GM18951 (cell line): Measurements from ENCODE around the gene PSEN1.
"Not testable (repeated sequence)": the region's sequence is repeated elsewhere in the genome, so short reads cannot be mapped to it uniquely, and the experiment has no call there.

Experiments
- POLR2A ChIP-seq: IDR thresholded peaks from 4 replicates; pipeline ENCODE4 v1.6.1; 2011; ENCODE audit warnings: mild to moderate bottlenecking; ENCODE audit not compliant: insufficient read length, insufficient read depth; ENCODE audit errors: extremely low read depth
- in situ Hi-C: fragments of 300-500 bp; cut with MboI; formaldehyde crosslinking; loops from one replicate; pipeline ENCODE4 v1.12.0; 2022; ENCODE audit warnings: low sequenced_read_pairs, mixed read lengths, inconsistent platforms; ENCODE audit not compliant: unreplicated experiment

The PSEN1 gene

GRCh38 chr14:73170686-73171085, 34.4 kb downstream of the PSEN1 start:
- in situ Hi-C loops: no loop called here
- TF ChIP-seq POLR2A: no peak

- TF ChIP-seq POLR2A: no peak
- in situ Hi-C loops: no loop called here
Measured at GRCh38 chr14:73172500-73172899, 36.2 kb downstream of the PSEN1 start.

GRCh38 chr14:73173092-73173735, 36.9 kb downstream of the PSEN1 start:
- in situ Hi-C loops: no loop called here
- no peak for TF ChIP-seq POLR2A

- in situ Hi-C loops: no loop called here
- no peak for TF ChIP-seq POLR2A
Measured at GRCh38 chr14:73176685-73177084, 40.4 kb downstream of the PSEN1 start.

- in situ Hi-C loops: no loop called here
- TF ChIP-seq POLR2A: no peak
Measured at GRCh38 chr14:73180385-73180805, 44.1 kb downstream of the PSEN1 start.

GRCh38 chr14:73180969-73181368, 44.7 kb downstream of the PSEN1 start:
- in situ Hi-C loops: not testable (repeated sequence)

GRCh38 chr14:73188501-73188911, 52.2 kb downstream of the PSEN1 start:
- in situ Hi-C loops: no loop called here
- TF ChIP-seq POLR2A: no peak

- in situ Hi-C loops: no loop called here
- TF ChIP-seq POLR2A: no peak
Measured at GRCh38 chr14:73189651-73190050, 53.3 kb downstream of the PSEN1 start.

GRCh38 chr14:73191441-73191840, 55.1 kb downstream of the PSEN1 start:
- in situ Hi-C loops: no loop called here
- TF ChIP-seq POLR2A: no peak

- in situ Hi-C loops: not testable (repeated sequence)
Measured at GRCh38 chr14:73194306-73194705, 58.0 kb downstream of the PSEN1 start.

- in situ Hi-C loops: no loop called here
Measured at GRCh38 chr14:73198253-73198652, 61.9 kb downstream of the PSEN1 start.

GRCh38 chr14:73203527-73203926, 67.2 kb downstream of the PSEN1 start:
- in situ Hi-C loops: no loop called here
- no peak for TF ChIP-seq POLR2A

More at GRCh38 chr14:73198253-73198652, 61.9 kb downstream of the PSEN1 start:
- TF ChIP-seq POLR2A: no peak

- in situ Hi-C loops: no loop called here
- TF ChIP-seq POLR2A: no peak
Measured at GRCh38 chr14:73207615-73208014, 71.3 kb downstream of the PSEN1 start.

- in situ Hi-C loops: no loop called here
- no peak for TF ChIP-seq POLR2A
Measured at GRCh38 chr14:73208390-73208789, 72.1 kb downstream of the PSEN1 start.

- in situ Hi-C loops: no loop called here
- TF ChIP-seq POLR2A: no peak
Measured at GRCh38 chr14:73208846-73209245, 72.5 kb downstream of the PSEN1 start.
